Suppressor macrophage treated with lipopolysaccharide for 1 hour (primary cell): Measurements from ENCODE around the gene SLC1A4.

ENCODE experiments used
- DNase-seq, 3 donors: peaks; one replicate each; pipeline ENCODE4 v3.0.0-alpha.2; 2020 to 2022

SLC1A4 gene

GRCh38 chr2:65055422-65056214 lies 66.4 kb downstream of the SLC1A4 start:
- peak in 1 of 3 donors; percentile 46 for DNase-seq

- peak; percentile 98 to 99 (median 98) for DNase-seq
Observed at GRCh38 chr2:65056215-65057053, 67.2 kb downstream of the SLC1A4 start, which contains the start of gene CEP68. CEP68 (plus strand) TSS chr2:65056416; CDS start chr2:65069445, 13,029 bp downstream.

GRCh38 chr2:65057054-65057375 lies 67.8 kb downstream of the SLC1A4 start:
- no peak for DNase-seq

- DNase-seq: peak; percentile 60 to 81 (median 63)
Observed at GRCh38 chr2:65057391-65058052, 68.3 kb downstream of the SLC1A4 start.

GRCh38 chr2:65059071-65059470 lies 69.9 kb downstream of the SLC1A4 start:
- DNase-seq: no peak

GRCh38 chr2:65061146-65061909 lies 72.1 kb downstream of the SLC1A4 start:
- DNase-seq: no peak

GRCh38 chr2:65061910-65062339 lies 72.7 kb downstream of the SLC1A4 start:
- DNase-seq: no peak

GRCh38 chr2:65062843-65063825 lies 73.9 kb downstream of the SLC1A4 start:
- peak; percentile 73 to 93 (median 78) for DNase-seq

- peak; percentile 93 to 99 (median 95) for DNase-seq
Observed at GRCh38 chr2:65064728-65065552, 75.7 kb downstream of the SLC1A4 start.

- DNase-seq: no peak
Observed at GRCh38 chr2:65067806-65068553, 78.8 kb downstream of the SLC1A4 start.

- no peak for DNase-seq
Observed at GRCh38 chr2:65069439-65069824, 80.2 kb downstream of the SLC1A4 start.

- peak in 1 of 3 donors; percentile 27 for DNase-seq
Observed at GRCh38 chr2:65070172-65070830, 81.1 kb downstream of the SLC1A4 start.

- DNase-seq: no peak
Observed at GRCh38 chr2:65070856-65071255, 81.7 kb downstream of the SLC1A4 start.

GRCh38 chr2:65071499-65072180 lies 82.4 kb downstream of the SLC1A4 start:
- no peak for DNase-seq

- no peak for DNase-seq
Observed at GRCh38 chr2:65072181-65072970, 83.2 kb downstream of the SLC1A4 start.
